NT2/D1 (cell line): ENCODE data around the gene CYP26B1.

Source experiments
- SUZ12 ChIP-seq: IDR thresholded peaks from 2 replicates; pipeline ENCODE4 v1.6.1; 2011; ENCODE audit not compliant: insufficient read length, insufficient read depth; ENCODE audit errors: extremely low read depth
- YY1 ChIP-seq: IDR thresholded peaks from 2 replicates; pipeline ENCODE4 v1.6.1; 2011; ENCODE audit not compliant: insufficient read length, insufficient read depth
- ZNF274 ChIP-seq: IDR thresholded peaks from 2 replicates; pipeline ENCODE4 v1.6.1; 2011; ENCODE audit warnings: mild to moderate bottlenecking, low read depth, low read length

DNA sequence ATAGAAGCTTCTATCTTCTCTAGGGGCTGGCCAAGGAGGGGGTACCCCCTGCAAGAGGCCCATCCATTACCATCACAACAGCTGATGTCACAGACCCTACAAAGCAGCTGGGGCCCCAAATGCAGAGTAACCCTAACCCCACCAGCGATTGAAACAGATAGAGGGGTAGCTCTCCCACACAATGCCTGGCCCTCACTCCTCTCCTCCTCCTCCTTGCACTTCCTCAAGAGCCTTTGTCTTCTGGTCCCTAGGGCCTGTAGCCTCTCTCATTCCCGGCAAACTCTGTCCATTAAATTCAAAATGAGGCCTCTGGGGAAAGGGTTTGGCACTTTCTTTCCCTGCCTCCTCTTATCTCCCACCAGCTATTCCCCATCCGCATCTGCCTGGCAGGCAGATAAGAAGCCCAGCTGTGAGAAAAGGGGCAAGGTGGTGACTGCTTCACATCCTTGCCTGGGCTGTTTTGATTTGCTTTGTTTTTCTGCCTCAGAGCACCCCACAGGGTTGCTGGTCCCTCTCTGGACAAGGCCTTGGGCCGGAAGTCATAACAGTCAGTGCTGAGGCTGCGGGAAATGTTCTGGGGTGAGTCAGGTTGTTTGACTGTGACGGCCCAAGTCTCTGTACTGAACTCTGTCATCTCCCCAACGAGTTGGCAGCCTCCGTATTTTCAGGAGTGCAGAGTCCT lies 26.1 kb upstream of the CYP26B1 start:
- TF ChIP-seq ZNF274 (no peak), SUZ12 (no peak), YY1 (no peak)
